ENCODE measurements around the gene SYAP1. TPM values are rescaled to one million over a fixed set of nuclear protein-coding genes. Genes with fewer than 3 reads are reported as not detected.
"Not testable (repeated sequence)": the region's sequence is repeated elsewhere in the genome, so short reads cannot be mapped to it uniquely, and the experiment has no call there.

SYAP1 gene
- polyA plus RNA-seq, 1 donor (not counting 4 experiments of a cell fraction or from before 2014, with no cell fraction given), result 20.3 TPM

DNA sequence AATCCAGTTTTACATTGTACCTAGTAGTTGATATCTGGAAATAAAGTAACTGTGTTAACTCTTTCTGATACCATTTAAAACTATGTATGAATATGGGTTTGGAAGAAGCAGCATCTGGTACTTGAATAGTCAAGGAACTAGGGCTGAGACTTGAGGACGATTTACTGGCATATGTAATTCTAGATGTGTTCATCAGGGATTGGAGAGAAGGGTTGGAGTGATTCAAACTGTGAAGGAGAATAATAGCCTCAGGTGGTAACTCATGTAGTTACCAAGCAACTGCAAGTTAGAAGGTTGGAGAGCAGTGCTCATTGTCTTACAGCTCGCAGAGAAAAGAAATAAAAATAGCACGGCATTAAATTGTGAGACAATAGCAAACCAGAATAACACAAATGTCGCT is 37.3 kb downstream of the SYAP1 start:
- Histone ChIP-seq H3K4me2 (ENCODE audit: control insufficient read depth, extremely low read depth, insufficient read depth, low read depth, low read length) (no peak overlapping the region), H3K4me1 (ENCODE audit: control insufficient read depth, extremely low read depth, insufficient read depth, low read length) (no peaks in the 10 kb centered on the region), H3K9me1 (ENCODE audit: control insufficient read depth, extremely low read depth, insufficient read depth, low read length) (peaks cover 4% of the 10 kb centered on the region), H4K20me1 (ENCODE audit: control insufficient read depth, extremely low read depth, insufficient read depth, low read length) (no peaks in the 10 kb centered on the region), H3K36me3 (ENCODE audit: control insufficient read depth in 2 of 2, extremely low read depth in 1 of 2, insufficient read depth in 2 of 2, low read length in 2 of 2) (peaks cover 16 to 20% of the 10 kb centered on the region in 2 experiments), H3K9ac (ENCODE audit: control insufficient read depth, extremely low read depth, insufficient read depth, low read length) (no peak overlapping the region), H3K9me3 (ENCODE audit: control insufficient read depth, low read depth, low read length) (no peaks in the 10 kb centered on the region), H3K27me3 (ENCODE audit: control insufficient read depth, extremely low read depth, insufficient read depth, low read length) (no peaks in the 10 kb centered on the region), H3K27ac (ENCODE audit: control insufficient read depth, insufficient read depth, low read length) (no peak overlapping the region), H3K4me3 (ENCODE audit: control insufficient read depth in 2 of 3, extremely low read depth in 1 of 3, insufficient read depth in 2 of 3, low read depth in 1 of 3, low read length in 3 of 3) (no peak overlapping the region), H3K79me2 (ENCODE audit: control insufficient read depth, insufficient read depth, low read length) (no peaks in the 10 kb centered on the region), H2AFZ (ENCODE audit: control insufficient read depth, low read length) (no peak overlapping the region)
- DNase-seq (ENCODE audit: low read depth, low spot score) (no peak), FAIRE-seq (peak; percentile 39)
- no peak for TF ChIP-seq CTCF (optimal IDR thresholded peaks at IDR 0.05 in 1 of 3, IDR thresholded peaks at IDR 0.05 in 1 of 3, conservative IDR thresholded peaks at IDR 0.05 in 1 of 3; ENCODE audit: extremely low read depth in 1 of 3, insufficient read depth in 2 of 3, low read length in 3 of 3)
- TF ChIP-seq EZH2 (IDR thresholded peaks at IDR 0.05; ENCODE audit: low read length), result no peak
- dilution Hi-C loops (cut with MboI; ENCODE audit: extremely low pct_ligation_motif_present, low sequenced_read_pairs), result no loop called here

- not testable (repeated sequence) for H4K20me1 ChIP-seq (ENCODE audit: control insufficient read depth, extremely low read depth, insufficient read depth, low read length)
Observed at GRCh38 chrX:16761500-16761899, 42.1 kb downstream of the SYAP1 start.

GRCh38 chrX:16762579-16762978 is 43.2 kb downstream of the SYAP1 start:
- Histone ChIP-seq H3K27ac (ENCODE audit: control insufficient read depth, insufficient read depth, low read length) (no peak overlapping the region), H3K4me3 (ENCODE audit: control insufficient read depth in 2 of 3, extremely low read depth in 1 of 3, insufficient read depth in 2 of 3, low read depth in 1 of 3, low read length in 3 of 3) (no peak overlapping the region), H3K9ac (ENCODE audit: control insufficient read depth, extremely low read depth, insufficient read depth, low read length) (no peak overlapping the region), H4K20me1 (ENCODE audit: control insufficient read depth, extremely low read depth, insufficient read depth, low read length) (no peaks in the 10 kb centered on the region), H3K4me1 (ENCODE audit: control insufficient read depth, extremely low read depth, insufficient read depth, low read length) (no peaks in the 10 kb centered on the region), H3K9me1 (ENCODE audit: control insufficient read depth, extremely low read depth, insufficient read depth, low read length) (peaks cover 4% of the 10 kb centered on the region), H3K79me2 (ENCODE audit: control insufficient read depth, insufficient read depth, low read length) (no peaks in the 10 kb centered on the region), H3K27me3 (ENCODE audit: control insufficient read depth, extremely low read depth, insufficient read depth, low read length) (no peaks in the 10 kb centered on the region), H3K36me3 (ENCODE audit: control insufficient read depth in 2 of 2, extremely low read depth in 1 of 2, insufficient read depth in 2 of 2, low read length in 2 of 2) (peaks cover 7 to 10% of the 10 kb centered on the region in 2 experiments), H3K9me3 (ENCODE audit: control insufficient read depth, low read depth, low read length) (no peaks in the 10 kb centered on the region), H2AFZ (ENCODE audit: control insufficient read depth, low read length) (no peak overlapping the region), H3K4me2 (ENCODE audit: control insufficient read depth, extremely low read depth, insufficient read depth, low read depth, low read length) (no peak overlapping the region)
- dilution Hi-C loops (cut with MboI; ENCODE audit: extremely low pct_ligation_motif_present, low sequenced_read_pairs), result no loop called here
- TF ChIP-seq CTCF (optimal IDR thresholded peaks at IDR 0.05 in 1 of 3, IDR thresholded peaks at IDR 0.05 in 1 of 3, conservative IDR thresholded peaks at IDR 0.05 in 1 of 3; ENCODE audit: extremely low read depth in 1 of 3, insufficient read depth in 2 of 3, low read length in 3 of 3), result no peak
- no peak for TF ChIP-seq EZH2 (IDR thresholded peaks at IDR 0.05; ENCODE audit: low read length)
- FAIRE-seq (no peak), DNase-seq (ENCODE audit: low read depth, low spot score) (no peak)

More at GRCh38 chrX:16761500-16761899, 42.1 kb downstream of the SYAP1 start:
- H3K9me3 ChIP-seq (ENCODE audit: control insufficient read depth, low read depth, low read length); H3K4me3 ChIP-seq (ENCODE audit: control insufficient read depth in 2 of 3, extremely low read depth in 1 of 3, insufficient read depth in 2 of 3, low read depth in 1 of 3, low read length in 3 of 3); H3K4me1 ChIP-seq (ENCODE audit: control insufficient read depth, extremely low read depth, insufficient read depth, low read length); H3K36me3 ChIP-seq (ENCODE audit: control insufficient read depth in 2 of 2, extremely low read depth in 1 of 2, insufficient read depth in 2 of 2, low read length in 2 of 2); H3K27me3 ChIP-seq (ENCODE audit: control insufficient read depth, extremely low read depth, insufficient read depth, low read length); DNase-seq (ENCODE audit: low read depth, low spot score); dilution Hi-C loops (cut with MboI; ENCODE audit: extremely low pct_ligation_motif_present, low sequenced_read_pairs); H2AFZ ChIP-seq (ENCODE audit: control insufficient read depth, low read length); FAIRE-seq; H3K27ac ChIP-seq (ENCODE audit: control insufficient read depth, insufficient read depth, low read length); H3K4me2 ChIP-seq (ENCODE audit: control insufficient read depth, extremely low read depth, insufficient read depth, low read depth, low read length); H3K9ac ChIP-seq (ENCODE audit: control insufficient read depth, extremely low read depth, insufficient read depth, low read length); H3K79me2 ChIP-seq (ENCODE audit: control insufficient read depth, insufficient read depth, low read length); H3K9me1 ChIP-seq (ENCODE audit: control insufficient read depth, extremely low read depth, insufficient read depth, low read length): not testable (repeated sequence)

Data from keratinocyte (primary cell).